GM18517 (cell line): ENCODE results near the gene EXT2.

Source experiments
- ATAC-seq: cut with Tn5 transposase; IDR thresholded peaks from one replicate; pipeline ENCODE4 v1.9.1; 2021; ENCODE audit warnings: mild to moderate bottlenecking, moderate library complexity; ENCODE audit not compliant: unreplicated experiment

EXT2 gene

DNA sequence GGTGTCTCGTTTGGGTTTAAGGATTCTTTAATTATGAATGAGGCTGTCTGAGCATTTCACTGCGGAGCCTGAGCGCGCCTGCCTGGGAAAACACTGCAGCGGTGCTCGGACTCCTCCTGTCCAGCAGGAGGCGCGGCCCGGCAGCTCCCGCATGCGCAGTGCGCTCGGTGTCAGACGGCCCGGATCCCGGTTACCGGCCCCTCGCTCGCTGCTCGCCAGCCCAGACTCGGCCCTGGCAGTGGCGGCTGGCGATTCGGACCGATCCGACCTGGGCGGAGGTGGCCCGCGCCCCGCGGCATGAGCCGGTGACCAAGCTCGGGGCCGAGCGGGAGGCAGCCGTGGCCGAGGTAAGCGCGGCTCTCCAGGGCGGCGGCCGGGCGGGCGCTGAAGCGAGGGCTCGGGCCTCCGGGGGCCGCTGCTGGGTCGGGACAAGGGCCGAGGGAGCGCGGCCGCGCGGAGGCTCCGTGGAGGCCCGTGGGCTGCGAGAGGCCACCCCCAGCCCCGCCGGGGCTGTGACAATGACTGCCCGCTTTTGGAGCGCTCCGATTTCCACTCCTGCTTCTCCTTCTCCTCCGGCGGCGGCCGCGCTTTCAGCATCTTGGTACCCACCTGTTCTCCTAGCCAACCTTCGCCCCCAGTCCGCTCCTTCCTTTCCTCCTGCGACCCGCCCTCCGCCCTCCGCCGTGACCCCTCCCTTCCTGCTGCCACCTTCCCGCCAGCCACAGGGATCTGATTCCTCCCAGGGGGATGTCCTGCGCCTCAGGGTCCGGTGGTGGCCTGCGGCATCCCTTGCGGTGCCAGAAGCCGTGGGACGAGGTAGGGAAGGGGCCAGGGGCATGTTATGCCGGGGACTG lies at the start of gene EXT2:
Gene EXT2 (plus strand): TSS at position 173 of the 854 bp plus-strand sequence. CDS start 12,035 bp downstream, outside the sequence.
- peak; percentile 83 for ATAC-seq

- ATAC-seq: no peak
Observed at GRCh38 chr11:44046182-44046581, 49.3 kb upstream of the EXT2 start.

GRCh38 chr11:44047298-44047697 lies 48.2 kb upstream of the EXT2 start:
- no peak for ATAC-seq

GRCh38 chr11:44047931-44048431 lies 47.5 kb upstream of the EXT2 start, which contains the start of gene ACCSL:
Gene ACCSL, plus strand, starts transcription at chr11:44047981. Its CDS starts 56 bp downstream, at chr11:44048037.
- no peak for ATAC-seq

- ATAC-seq: no peak
Observed at GRCh38 chr11:44049832-44050231, 45.6 kb upstream of the EXT2 start.

DNA sequence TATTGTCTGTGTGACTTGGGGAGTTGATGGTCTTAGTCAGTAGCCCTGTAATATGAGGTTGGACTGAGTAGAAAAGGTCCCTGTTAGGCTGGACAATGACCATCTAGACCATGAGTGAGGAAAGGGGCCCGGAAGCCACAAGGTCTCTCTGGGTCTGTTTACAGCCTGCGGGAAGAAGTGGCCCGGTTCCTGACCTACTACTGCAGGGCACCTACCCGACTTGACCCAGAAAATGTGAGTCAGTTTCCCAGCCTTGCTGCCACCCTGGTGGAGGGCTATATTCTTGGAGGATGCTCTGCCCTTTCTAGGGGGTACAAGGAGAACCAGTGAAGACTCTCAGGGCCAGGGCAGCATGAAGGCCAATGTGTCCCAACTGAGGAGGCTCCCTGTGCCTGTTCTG lies 44.3 kb upstream of the EXT2 start:
- ATAC-seq: no peak

DNA sequence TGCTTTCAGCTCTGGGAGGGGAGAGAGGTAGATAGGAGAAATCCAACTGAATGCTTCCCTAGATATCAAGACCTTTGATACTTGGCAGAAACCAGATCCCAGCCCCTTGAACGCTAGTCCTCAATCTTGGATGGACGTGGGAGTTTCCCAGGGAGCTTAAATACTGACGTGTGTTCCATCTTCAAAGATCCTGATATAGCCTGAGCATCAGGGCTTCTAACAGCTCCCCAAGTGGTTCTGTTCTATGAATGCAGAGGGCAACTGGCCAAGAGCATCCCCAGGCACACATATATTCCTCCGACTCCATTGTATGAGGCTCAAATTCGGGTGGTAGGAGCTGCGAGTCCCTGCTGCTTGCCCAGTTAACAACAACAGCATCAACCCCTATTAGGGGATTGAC lies 38.1 kb upstream of the EXT2 start:
- no peak for ATAC-seq

DNA sequence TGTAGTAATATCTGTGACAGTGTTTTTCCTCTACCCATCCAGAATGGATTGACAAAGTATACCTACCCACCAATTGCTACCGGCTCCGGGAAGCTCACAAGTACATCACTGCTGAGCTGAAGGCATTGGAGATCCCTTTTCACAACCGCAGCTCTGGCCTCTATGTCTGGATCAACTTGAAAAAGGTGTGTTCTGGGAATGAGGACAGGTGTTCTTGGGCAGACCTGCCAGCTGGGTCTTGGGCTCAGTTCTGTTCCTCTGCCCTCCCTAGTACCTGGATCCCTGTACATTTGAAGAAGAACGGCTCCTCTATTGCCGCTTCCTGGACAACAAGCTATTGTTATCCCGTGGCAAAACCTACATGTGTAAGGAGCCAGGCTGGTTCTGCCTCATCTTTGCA lies 37.2 kb upstream of the EXT2 start:
- ATAC-seq: no peak

- no peak for ATAC-seq
Observed at GRCh38 chr11:44065161-44065661, 30.3 kb upstream of the EXT2 start.

DNA sequence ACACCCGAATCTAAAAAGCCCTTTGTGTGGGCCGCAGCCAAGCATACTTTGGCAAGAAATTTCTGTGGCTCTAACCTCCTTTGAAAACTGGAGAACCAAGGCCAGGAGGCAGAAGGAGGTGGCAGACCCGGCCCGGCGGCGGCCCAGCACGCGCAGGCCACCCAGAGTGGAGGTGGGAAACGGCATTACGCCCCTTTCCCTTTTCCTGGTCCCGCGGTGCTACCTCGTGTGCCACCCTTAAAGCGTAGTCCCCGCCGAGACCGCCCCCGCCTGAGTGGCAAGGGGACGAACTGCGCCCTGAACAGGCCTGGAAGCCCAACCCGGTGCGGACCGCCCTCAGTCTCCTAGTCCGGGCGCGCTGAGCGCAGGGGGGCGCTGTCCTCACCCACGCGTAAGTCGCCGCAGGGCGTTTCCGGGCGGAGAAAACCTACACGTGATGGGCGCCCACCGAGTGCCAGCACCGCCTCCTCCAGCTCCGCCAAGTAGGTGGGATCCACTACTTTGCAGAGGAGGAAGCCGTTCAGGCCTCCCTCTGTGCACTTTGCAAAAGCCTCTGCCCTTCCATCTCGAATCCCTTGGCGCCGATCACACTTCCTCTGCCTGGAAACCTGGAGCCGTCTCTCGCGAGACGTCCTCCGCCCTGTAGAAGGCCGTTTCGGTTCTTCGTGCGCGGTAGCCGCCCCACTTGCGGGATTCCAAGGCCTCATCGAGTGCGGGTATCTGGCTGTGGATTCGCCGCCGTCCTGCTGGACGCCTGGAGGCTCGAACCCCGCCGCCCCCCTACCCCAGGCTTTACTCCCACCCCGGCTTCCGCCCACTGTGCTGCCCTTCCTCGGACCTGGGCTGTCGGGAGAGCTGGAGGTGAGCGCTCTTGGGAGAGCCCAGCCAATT lies 29.4 kb upstream of the EXT2 start, which contains the start of gene ACCS:
Gene ACCS (plus strand): TSS at position 430 of the 891 bp plus-strand sequence. CDS start 1,358 bp downstream, outside the sequence.
- peak; percentile 96 for ATAC-seq

- no peak for ATAC-seq
Observed at GRCh38 chr11:44066732-44067141, 28.7 kb upstream of the EXT2 start.

GRCh38 chr11:44067266-44067665 lies 28.2 kb upstream of the EXT2 start:
- ATAC-seq: no peak

GRCh38 chr11:44068180-44068579 lies 27.3 kb upstream of the EXT2 start:
- ATAC-seq: no peak

DNA sequence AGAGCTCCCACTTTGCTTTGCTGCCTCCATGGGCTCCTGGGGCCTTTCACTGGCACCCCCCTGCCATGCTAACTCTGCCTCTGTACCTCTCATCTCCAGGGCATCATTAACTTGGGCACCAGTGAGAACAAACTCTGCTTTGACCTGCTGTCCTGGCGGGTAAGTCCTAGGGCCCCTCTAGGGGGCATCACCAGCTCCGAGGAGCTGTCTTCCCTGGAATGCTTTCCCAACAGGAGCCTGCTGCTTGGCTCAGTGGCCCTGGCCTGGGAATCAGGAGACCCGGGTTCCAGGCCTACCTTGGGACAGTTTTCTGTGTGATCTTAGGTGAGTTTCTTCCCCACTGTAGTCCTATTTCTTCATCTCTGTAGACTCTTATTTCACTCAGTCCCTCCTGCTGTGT lies 24.3 kb upstream of the EXT2 start:
- no peak for ATAC-seq

DNA sequence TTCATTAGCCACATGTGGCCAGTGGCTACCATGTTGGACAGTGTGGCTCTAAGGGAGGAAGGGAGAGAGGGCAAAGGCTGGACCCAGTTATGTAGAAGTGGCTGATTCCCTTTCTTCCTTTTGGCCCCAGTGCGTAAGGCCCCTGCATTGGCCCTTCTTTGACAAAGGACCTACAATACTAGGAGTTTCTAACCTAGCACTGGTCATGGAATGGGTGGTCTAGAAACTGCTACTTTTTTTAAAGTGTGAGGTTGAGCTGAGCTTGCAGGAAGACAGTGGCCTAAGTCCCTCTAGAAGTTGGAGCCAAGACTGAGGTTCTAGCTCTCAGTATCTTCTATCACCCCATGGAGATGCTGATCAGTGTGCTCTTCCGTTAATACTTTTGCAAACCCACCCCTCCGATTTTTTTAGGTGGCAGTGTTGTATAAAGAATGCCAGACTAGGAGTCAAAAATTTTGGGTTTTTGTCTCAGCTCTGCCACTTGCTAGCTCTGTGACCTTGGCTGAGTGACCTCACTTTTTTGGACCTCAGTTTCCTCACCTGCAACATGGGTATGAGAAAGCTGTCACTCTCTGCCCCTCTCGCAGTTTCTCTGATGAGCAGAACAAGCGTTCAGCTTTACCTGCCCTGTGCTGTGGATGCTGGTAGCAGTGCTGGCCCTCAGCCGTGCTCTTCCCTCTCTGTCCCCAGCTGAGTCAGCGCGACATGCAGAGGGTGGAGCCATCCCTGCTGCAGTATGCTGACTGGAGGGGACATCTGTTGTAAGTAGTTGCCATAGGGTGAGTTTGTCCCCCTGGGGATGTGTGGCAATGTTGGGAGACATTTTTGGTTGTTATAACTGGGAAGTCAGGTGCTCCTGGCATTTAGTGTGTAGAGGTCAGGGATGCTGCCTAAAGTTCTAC lies 22.5 kb upstream of the EXT2 start:
- no peak for ATAC-seq

DNA sequence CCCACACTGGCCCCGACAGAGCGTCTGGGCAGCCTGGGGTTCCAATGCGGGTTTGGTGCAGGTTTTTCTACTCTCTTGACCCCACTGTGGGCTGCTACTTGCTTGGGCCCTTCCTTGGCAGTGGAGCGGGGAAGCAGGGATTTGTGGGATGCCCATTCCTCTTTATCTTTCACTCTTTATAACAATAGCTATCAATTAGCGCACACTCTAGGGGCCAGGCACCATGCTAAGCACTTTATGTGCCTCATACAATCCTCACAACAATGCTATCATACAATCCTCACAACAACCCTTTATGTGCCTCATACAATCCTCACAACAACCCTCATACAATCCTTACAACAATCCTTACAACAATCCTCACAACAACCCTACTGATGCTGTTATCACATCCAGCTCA lies 16.7 kb upstream of the EXT2 start:
- no peak for ATAC-seq

DNA sequence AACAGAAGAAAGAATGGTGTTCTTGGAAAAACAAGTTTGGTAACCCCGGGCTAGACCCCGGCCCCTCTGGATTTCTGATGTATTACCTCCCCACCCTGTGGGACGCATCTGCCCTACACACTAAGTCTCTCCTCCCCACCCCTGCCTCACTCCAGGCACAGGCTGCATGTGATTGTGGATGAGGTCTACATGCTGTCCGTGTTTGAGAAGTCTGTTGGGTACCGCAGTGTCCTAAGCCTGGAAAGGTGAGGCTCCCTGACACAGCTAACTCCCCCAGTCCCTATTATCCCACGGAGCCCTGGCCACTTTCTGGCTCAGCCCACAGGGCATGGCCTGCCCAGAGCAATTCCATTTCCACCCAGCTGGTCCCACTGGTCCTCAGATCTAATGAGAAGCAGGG lies 16.1 kb upstream of the EXT2 start:
- ATAC-seq: no peak

DNA sequence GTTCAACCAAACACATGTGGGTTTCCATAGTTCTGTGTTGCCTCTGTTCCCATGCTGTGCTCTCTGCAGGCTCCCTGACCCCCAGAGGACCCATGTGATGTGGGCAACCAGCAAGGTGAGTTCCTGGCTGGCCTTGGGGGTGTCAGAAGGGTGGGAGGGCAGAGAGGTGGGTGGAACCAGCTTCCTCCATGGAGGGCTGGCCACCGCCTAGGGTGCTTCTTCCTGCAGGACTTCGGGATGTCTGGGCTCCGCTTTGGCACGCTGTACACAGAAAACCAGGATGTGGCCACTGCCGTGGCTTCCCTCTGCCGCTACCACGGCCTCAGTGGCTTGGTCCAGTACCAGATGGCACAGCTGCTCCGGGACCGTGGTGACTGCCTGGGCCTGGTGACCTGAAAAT lies 14.5 kb upstream of the EXT2 start:
- no peak for ATAC-seq

- no peak for ATAC-seq
Observed at GRCh38 chr11:44082645-44083044, 12.8 kb upstream of the EXT2 start.

DNA sequence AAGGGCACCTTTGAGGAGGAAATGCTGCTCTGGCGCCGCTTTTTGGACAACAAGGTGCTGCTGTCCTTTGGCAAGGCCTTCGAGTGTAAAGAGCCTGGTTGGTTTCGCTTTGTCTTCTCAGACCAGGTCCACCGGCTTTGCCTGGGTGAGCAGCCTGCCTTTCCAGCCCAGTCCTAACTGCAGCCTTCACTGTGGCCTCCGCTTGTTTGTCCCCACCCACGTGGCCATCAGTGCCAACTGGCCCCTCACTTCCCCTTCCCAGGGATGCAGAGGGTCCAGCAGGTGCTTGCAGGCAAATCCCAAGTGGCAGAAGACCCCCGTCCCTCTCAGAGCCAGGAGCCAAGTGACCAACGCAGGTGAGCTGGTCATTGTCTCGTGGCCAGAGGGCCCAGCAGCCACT lies 12.0 kb upstream of the EXT2 start:
- ATAC-seq: no peak
